H1 (cell line): ENCODE measurements around the gene CX3CL1. TPM values are rescaled to one million over a fixed set of nuclear protein-coding genes. Genes with fewer than 3 reads are reported as not detected.

Experiments
- CHD7 ChIP-seq: fragments of 300-600 bp; sonication (generic); IDR thresholded peaks from 2 replicates; pipeline ENCODE4 v1.7.1; 2012; ENCODE audit warnings: low read length, moderate library complexity, mild to moderate bottlenecking, inconsistent platforms; ENCODE audit not compliant: insufficient replicate concordance
- EGR1 ChIP-seq: IDR thresholded peaks from 2 replicates; pipeline ENCODE4 v1.6.1; 2011; ENCODE audit warnings: low read depth, low read length, borderline replicate concordance
- SAP30 ChIP-seq: fragments of 300-600 bp; sonication (generic); IDR thresholded peaks from 2 replicates; pipeline ENCODE4 v1.7.1; 2012; ENCODE audit warnings: low read length, moderate library complexity, mild to moderate bottlenecking, inconsistent platforms; ENCODE audit not compliant: insufficient read depth, insufficient replicate concordance
- SIX5 ChIP-seq: IDR thresholded peaks from 2 replicates; pipeline ENCODE4 v1.6.1; 2011; ENCODE audit warnings: mild to moderate bottlenecking, low read depth, low read length
- polyA plus RNA-seq, 7 experiments: library from polyadenylated mRNA; depleted of rRNA in 3 of 7; stranded (reverse) in 5 of 7; unstranded in 2 of 7; fragments of >200 nt in 5 of 7; fragments of 200-250 nt in 2 of 7; gene quantifications; 1 replicate in 5 of 7; 2 replicates in 1 of 7; 4 replicates in 1 of 7; pipeline versions ENCODE4 v1.2.1 to v1.2.3, GENCODE V29; 2011 to 2013; ENCODE audit warnings: missing spikeins in 2 of 7, mixed read lengths in 2 of 7
- total RNA-seq: library from RNA; stranded (reverse); fragmentation: NEBNext Ultra II Directional; extraction: Animal tissue kit (Norgen Biotek cat#: 25700); gene quantifications from 2 replicates; pipeline ENCODE4 v1.2.1, GENCODE V29; 2021

Gene CX3CL1
- total and polyA plus RNA-seq, 2 of the 8 experiments (the other 6 are each of a cell fraction or from before 2014, with no cell fraction given): 1.4 to 3.0 TPM

- no peak for TF ChIP-seq CHD7
- TF ChIP-seq SAP30: no peak
- TF ChIP-seq EGR1: no peak
- TF ChIP-seq SIX5: no peak
Measured at GRCh38 chr16:57394444-57394843, 22.2 kb downstream of the CX3CL1 start (continued).
